ENCODE data around the gene TNIK. TPM values are rescaled to one million over a fixed set of nuclear protein-coding genes. Genes with fewer than 3 reads are reported as not detected.

The TNIK gene
- total and polyA plus RNA-seq, 2 experiments from 2014 or later, result 7.4 to 13.8 TPM

DNA sequence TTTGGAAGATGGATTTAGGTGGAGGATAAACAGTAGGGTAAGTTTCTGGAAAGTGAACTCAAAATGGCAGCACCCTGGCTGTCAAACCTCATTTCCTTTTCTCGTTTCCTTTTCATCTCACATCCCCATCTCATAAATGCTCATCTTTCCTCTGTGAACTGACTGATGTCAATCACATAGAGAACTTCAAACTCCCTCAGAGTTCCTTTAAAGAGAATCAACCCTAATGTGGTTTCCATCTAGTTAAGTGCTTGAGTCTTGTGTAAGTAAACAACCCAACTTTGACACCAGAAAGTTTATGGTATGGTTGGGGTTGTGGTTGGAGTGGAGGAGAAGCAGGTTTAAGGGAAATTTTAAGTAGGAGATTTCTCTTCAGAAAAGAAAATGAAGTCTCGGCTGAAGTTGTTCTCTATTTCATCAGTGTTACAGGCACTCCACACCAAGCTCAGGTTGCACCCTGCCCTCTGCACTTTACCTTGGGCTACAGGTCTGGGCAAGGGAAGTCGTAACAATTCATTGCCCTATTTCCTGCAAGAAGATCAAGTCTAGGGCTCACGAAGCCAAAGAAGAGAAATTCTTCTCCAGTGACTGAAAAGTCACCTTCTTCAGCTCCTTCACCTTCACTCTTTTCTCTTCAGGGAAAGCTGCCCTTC, 34.4 kb upstream of the TNIK start:
- Histone ChIP-seq H3K9me3 (ENCODE audit: low read depth) (no peaks in the 10 kb centered on the region), H3K79me2 (no peaks in the 10 kb centered on the region), H3K36me3 (replicated peaks; ENCODE audit: insufficient read depth, low read depth) (no peaks in the 10 kb centered on the region), H3K9me2 (replicated peaks; ENCODE audit: insufficient read depth) (no peaks in the 10 kb centered on the region), H3K4me3 (no peak overlapping the region), H3K27me3 (no peaks in the 10 kb centered on the region), H3K27ac (no peak overlapping the region), H4K20me1 (ENCODE audit: insufficient read depth, poor library complexity, severe bottlenecking) (no peaks in the 10 kb centered on the region), H3K4me1 (ENCODE audit: insufficient read depth) (no peaks in the 10 kb centered on the region), H3K4me2 (no peak overlapping the region), H2AFZ (no peak overlapping the region)
- no peak for DNase-seq (ENCODE audit: low spot score)
- TF ChIP-seq EZH2phosphoT487 (IDR thresholded peaks at IDR 0.05; ENCODE audit: low read depth, severe bottlenecking, unreplicated experiment) (no peak), EZH2 (IDR thresholded peaks at IDR 0.05; ENCODE audit: borderline replicate concordance) (no peak)
- TF ChIP-seq, protein P1, sequence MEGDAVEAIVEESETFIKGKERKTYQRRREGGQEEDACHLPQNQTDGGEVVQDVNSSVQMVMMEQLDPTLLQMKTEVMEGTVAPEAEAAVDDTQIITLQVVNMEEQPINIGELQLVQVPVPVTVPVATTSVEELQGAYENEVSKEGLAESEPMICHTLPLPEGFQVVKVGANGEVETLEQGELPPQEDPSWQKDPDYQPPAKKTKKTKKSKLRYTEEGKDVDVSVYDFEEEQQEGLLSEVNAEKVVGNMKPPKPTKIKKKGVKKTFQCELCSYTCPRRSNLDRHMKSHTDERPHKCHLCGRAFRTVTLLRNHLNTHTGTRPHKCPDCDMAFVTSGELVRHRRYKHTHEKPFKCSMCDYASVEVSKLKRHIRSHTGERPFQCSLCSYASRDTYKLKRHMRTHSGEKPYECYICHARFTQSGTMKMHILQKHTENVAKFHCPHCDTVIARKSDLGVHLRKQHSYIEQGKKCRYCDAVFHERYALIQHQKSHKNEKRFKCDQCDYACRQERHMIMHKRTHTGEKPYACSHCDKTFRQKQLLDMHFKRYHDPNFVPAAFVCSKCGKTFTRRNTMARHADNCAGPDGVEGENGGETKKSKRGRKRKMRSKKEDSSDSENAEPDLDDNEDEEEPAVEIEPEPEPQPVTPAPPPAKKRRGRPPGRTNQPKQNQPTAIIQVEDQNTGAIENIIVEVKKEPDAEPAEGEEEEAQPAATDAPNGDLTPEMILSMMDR (IDR thresholded peaks at IDR 0.05; ENCODE audit: poor library complexity), result no peak
- 78% methylated on average over 4 of the region's 4 CpGs for WGBS (ENCODE audit: low lambda C conversion rate, missing lambda C conversion rate)

DNA sequence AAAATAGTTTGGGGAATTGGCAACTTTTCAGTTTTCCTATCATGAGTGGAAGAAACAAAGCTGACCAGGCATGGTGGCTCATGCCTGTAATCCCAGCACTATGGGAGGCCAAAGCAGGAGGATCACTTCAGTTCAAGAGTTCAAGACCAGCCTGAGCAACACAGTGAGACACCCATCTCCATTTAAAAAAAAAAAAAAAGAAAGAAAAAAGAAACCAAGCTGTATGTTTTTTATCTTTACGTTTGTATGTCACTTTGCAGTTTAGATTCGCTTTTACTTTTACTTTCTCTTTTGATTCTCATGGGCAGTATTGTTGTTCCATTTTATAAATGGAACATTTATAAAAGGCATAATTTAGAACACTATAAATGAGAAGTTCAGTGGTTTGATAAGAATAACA, 31.2 kb upstream of the TNIK start:
- H3K27ac ChIP-seq, result no peak overlapping the region
- WGBS (ENCODE audit: low lambda C conversion rate, missing lambda C conversion rate), result 98% methylated on average over 2 of the region's 2 CpGs
- H3K36me3 ChIP-seq (replicated peaks; ENCODE audit: insufficient read depth, low read depth), result no peaks in the 10 kb centered on the region
- H3K9me2 ChIP-seq (replicated peaks; ENCODE audit: insufficient read depth), result no peaks in the 10 kb centered on the region
- H3K27me3 ChIP-seq, result no peaks in the 10 kb centered on the region
- H2AFZ ChIP-seq, result no peak overlapping the region
- H3K4me2 ChIP-seq, result no peak overlapping the region
- H4K20me1 ChIP-seq (ENCODE audit: insufficient read depth, poor library complexity, severe bottlenecking), result no peaks in the 10 kb centered on the region
- DNase-seq (ENCODE audit: low spot score), result no peak
- H3K4me3 ChIP-seq, result no peak overlapping the region
- TF ChIP-seq EZH2phosphoT487 (IDR thresholded peaks at IDR 0.05; ENCODE audit: low read depth, severe bottlenecking, unreplicated experiment) (no peak), EZH2 (IDR thresholded peaks at IDR 0.05; ENCODE audit: borderline replicate concordance) (no peak)
- TF ChIP-seq, protein P1 (IDR thresholded peaks at IDR 0.05; ENCODE audit: poor library complexity), result no peak
- no peaks in the 10 kb centered on the region for H3K79me2 ChIP-seq
- no peaks in the 10 kb centered on the region for H3K9me3 ChIP-seq (ENCODE audit: low read depth)
- H3K4me1 ChIP-seq (ENCODE audit: insufficient read depth), result peaks cover 8% of the 10 kb centered on the region

DNA sequence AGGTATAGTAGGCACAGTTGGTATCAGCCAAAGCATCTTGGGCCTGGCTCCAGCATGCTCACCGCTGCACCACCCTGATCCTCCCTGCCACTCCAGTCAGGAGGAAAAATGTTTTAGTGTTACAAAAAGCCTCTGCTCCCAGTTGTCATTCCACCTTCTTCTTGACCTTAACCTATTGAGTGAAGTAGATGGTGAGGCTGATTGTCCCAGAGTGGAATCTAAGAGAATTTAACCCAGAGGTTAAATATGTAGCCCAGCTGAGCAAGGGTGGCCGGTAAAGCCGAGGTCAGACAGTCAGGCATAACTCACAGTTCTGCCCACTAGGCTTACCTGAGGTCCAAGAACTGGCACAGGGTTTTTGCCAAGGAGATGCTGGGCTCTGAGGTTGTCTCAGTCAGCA, 30.7 kb upstream of the TNIK start:
- Histone ChIP-seq H3K9me3 (ENCODE audit: low read depth) (no peaks in the 10 kb centered on the region), H3K4me1 (ENCODE audit: insufficient read depth) (peaks cover 8% of the 10 kb centered on the region), H3K27me3 (no peaks in the 10 kb centered on the region), H3K9me2 (replicated peaks; ENCODE audit: insufficient read depth) (no peaks in the 10 kb centered on the region), H3K79me2 (no peaks in the 10 kb centered on the region), H3K27ac (no peak overlapping the region), H3K4me3 (no peak overlapping the region), H4K20me1 (ENCODE audit: insufficient read depth, poor library complexity, severe bottlenecking) (no peaks in the 10 kb centered on the region), H3K4me2 (no peak overlapping the region), H2AFZ (no peak overlapping the region), H3K36me3 (replicated peaks; ENCODE audit: insufficient read depth, low read depth) (no peaks in the 10 kb centered on the region)
- no peak for DNase-seq (ENCODE audit: low spot score)
- 82% methylated on average over 3 of the region's 3 CpGs for WGBS (ENCODE audit: low lambda C conversion rate, missing lambda C conversion rate)
- TF ChIP-seq EZH2phosphoT487 (IDR thresholded peaks at IDR 0.05; ENCODE audit: low read depth, severe bottlenecking, unreplicated experiment) (no peak), EZH2 (IDR thresholded peaks at IDR 0.05; ENCODE audit: borderline replicate concordance) (no peak)
- TF ChIP-seq, protein P1 (IDR thresholded peaks at IDR 0.05; ENCODE audit: poor library complexity), result no peak

All from hepatocyte (in vitro differentiated cells).